ENCODE results near the gene ESYT1.
"Not testable (repeated sequence)": the region's sequence is repeated elsewhere in the genome, so short reads cannot be mapped to it uniquely, and the experiment has no call there.

ESYT1 gene

DNA sequence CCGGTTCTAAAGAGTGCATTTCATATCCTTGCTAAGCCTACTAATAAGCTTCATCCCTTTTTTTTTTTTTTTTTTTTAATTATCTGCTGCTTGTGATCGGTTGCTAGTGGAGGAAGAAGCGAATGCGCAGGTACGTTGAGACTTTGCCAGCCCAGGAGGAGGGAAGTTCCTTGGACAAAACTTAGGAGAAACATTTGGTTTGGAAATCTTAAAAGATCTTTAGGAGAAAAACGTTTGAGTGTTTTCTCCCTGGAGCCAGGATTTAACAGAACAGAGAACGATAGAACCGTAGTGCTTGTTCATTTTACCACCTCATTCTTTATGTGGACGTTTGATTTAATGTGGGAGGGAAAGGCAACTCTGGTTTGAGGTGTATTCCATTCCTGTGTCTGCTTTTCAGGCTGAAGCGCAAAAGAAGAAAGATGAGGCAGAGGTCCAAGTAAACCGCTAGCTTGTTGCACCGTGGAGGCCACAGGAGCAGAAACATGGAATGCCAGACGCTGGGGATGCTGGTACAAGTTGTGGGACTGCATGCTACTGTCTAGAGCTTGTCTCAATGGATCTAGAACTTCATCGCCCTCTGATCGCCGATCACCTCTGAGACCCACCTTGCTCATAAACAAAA is 10.9 kb upstream of the ESYT1 start:
- ATAC-seq, DNase-seq, H3K9me3 Mint-ChIP-seq, H3K27me3 Mint-ChIP-seq: not testable (repeated sequence)
- Mint-ChIP-seq H3K4me1 (peaks cover 39% of the 10 kb centered on the region), H3K27ac (peak overlapping the region; percentile 97 to 100), H3K4me3 (peak overlapping the region; percentile 93 to 98)

DNA sequence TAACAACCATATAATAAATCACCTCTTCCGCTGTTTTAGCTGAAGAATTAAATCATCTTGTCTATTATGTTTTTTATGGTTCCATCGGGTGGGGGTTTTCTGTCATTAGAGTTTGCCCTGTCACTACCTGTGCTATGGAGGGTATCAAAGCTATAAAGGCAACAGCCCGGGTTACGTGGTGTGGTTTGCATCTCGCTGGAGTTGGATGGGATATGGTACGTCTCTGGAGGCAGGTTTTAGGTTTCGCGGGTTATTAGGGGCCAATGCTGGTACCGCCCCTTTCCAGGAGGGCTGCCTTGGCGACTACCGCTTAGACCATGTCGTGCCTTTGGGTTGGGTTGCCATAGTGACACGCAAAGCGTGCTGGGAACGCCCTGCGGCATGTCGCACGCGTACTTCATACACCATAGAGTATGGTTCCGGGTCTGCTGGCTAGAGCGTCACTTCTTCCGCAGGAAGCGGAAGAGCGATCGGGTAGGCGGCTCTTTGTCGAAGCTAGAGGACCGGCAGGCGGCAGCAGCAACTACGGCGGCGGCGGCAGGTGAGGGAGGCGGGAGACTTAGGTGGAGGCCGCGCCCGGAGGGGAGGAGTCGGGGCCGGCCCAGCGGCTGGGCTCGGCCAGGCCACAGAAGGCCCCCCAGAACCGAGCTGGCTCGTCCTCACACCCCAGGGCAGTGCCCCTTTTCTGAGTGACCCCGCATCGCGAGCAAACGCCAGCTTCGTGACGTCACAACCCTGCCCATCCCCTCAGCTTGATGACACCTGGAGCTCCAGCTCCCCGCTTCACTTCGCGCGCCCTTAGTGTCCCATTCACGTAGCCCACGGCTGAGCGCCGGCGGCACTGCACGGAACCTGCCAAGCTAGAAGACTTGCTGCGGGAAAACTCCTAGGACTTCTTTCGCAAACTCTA is 10.0 kb upstream of the ESYT1 start, which contains the start of gene ZC3H10:
TSS of gene ZC3H10 (plus strand) at position 489 of the 910 bp plus-strand sequence. CDS start 2,297 bp downstream, outside the sequence.
- Mint-ChIP-seq H3K4me1 (peaks cover 45% of the 10 kb centered on the region), H3K9me3 (no peaks in the 10 kb centered on the region), H3K27me3 (no peaks in the 10 kb centered on the region), H3K4me3 (peak within 1 kb of the TSS; percentile 93 to 98), H3K27ac (peak within 1 kb of the TSS; percentile 97 to 100)
- ATAC-seq: peak; percentile 93
- peak; percentile 97 to 99 for DNase-seq

GRCh38 chr12:56118688-56119357 is 9.2 kb upstream of the ESYT1 start:
- peak overlapping the region; percentile 93 to 98 for H3K4me3 Mint-ChIP-seq
- peaks cover 45% of the 10 kb centered on the region for H3K4me1 Mint-ChIP-seq
- no peaks in the 10 kb centered on the region for H3K9me3 Mint-ChIP-seq
- peak overlapping the region; percentile 66 to 97 for H3K27ac Mint-ChIP-seq
- DNase-seq: no peak
- peak; percentile 2 for ATAC-seq
- no peaks in the 10 kb centered on the region for H3K27me3 Mint-ChIP-seq

DNA sequence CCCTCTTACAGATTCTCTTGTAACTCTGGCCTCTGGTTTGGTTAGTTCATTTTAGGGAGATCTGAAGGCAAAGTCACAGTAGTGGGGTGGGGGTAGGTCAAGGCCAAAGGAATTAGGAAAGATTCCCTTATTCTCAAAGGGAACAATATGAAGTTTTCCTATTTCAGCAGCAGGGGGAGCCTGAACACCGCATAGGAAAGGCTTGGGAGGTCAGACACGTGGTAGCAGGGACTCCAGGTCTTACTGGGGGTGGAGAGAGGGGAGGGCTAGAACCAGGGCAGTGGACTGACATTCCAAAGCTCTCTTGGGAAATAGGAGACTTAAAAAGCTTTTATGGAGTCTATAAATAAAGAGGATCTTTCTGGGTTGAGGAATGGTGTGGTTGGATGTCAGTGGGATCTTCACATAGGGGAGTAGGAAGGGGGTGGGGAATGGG is 8.7 kb upstream of the ESYT1 start:
- H3K27ac Mint-ChIP-seq: peak overlapping the region; percentile 6 to 97
- no peak for ATAC-seq

GRCh38 chr12:56120158-56120846 is 7.8 kb upstream of the ESYT1 start:
- no peak for DNase-seq
- peak overlapping the region in 1 of 2 donors; percentile 45 for H3K4me3 Mint-ChIP-seq
- peaks cover 51% of the 10 kb centered on the region for H3K4me1 Mint-ChIP-seq

More for the DNA sequence above, 8.7 kb upstream of the ESYT1 start:
- Mint-ChIP-seq H3K4me3 (peak overlapping the region; percentile 93 to 98), H3K9me3 (no peaks in the 10 kb centered on the region), H3K4me1 (peaks cover 45% of the 10 kb centered on the region), H3K27me3 (no peaks in the 10 kb centered on the region)
- peak; percentile 37 to 60 for DNase-seq

DNA sequence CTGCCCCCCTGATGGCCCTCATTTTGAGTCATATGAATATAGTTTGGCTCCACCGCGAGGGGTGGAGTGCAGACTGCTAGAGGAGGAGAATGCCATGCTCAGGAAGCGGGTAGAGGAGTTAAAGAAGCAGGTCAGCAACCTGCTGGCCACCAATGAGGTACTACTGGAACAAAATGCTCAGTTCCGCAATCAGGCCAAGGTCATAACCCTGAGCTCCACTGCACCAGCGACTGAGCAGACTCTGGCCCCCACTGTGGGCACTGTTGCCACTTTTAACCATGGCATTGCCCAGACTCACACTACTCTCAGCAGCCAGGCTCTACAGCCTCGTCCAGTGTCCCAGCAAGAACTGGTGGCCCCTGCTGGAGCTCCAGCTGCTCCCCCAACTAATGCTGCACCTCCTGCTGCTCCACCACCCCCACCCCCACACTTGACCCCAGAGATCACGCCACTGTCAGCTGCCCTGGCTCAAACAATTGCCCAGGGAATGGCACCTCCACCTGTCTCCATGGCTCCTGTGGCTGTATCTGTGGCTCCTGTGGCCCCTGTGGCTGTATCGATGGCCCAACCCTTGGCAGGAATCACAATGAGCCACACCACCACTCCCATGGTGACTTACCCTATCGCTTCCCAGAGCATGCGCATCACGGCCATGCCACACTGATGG is 6.7 kb upstream of the ESYT1 start:
- H3K4me1 Mint-ChIP-seq: peaks cover 57% of the 10 kb centered on the region
- ATAC-seq (no peak), DNase-seq (no peak)
- H3K27me3 Mint-ChIP-seq: no peaks in the 10 kb centered on the region
- no peaks in the 10 kb centered on the region for H3K9me3 Mint-ChIP-seq
- no peak overlapping the region for H3K4me3 Mint-ChIP-seq
- H3K27ac Mint-ChIP-seq: no peak overlapping the region

More at GRCh38 chr12:56120158-56120846, 7.8 kb upstream of the ESYT1 start:
- Mint-ChIP-seq H3K27me3 (no peaks in the 10 kb centered on the region), H3K27ac (no peak overlapping the region), H3K9me3 (no peaks in the 10 kb centered on the region)
- ATAC-seq: no peak

DNA sequence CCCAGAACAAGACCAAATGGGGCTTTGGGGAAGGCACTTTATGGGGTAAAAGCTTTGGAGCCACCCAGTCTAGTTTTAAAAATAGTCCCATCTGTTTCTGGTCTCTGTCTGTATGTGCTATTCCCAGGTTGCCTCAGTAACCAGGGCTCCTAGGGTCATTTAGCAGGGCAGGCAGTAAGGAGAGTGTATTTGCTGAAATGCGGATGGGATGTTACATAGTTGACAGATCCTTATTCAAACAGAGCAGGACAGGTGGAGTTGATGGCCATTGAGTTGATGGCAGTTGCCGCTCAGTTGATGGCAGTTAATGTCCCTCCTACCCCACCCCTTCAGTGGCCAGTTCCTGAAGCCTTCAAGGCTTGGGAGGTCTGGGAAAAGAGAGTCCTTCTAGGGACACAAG is 5.4 kb upstream of the ESYT1 start:
- DNase-seq (no peak), ATAC-seq (no peak)
- Mint-ChIP-seq H3K4me3 (no peak overlapping the region), H3K27me3 (no peaks in the 10 kb centered on the region), H3K4me1 (peaks cover 70% of the 10 kb centered on the region), H3K9me3 (no peaks in the 10 kb centered on the region), H3K27ac (no peak overlapping the region)

- Mint-ChIP-seq H3K27me3 (no peaks in the 10 kb centered on the region), H3K27ac (peak overlapping the region in 1 of 2 donors; percentile 15), H3K4me1 (peaks cover 66% of the 10 kb centered on the region), H3K9me3 (no peaks in the 10 kb centered on the region), H3K4me3 (no peak overlapping the region)
- no peak for ATAC-seq
- no peak for DNase-seq
These were observed 3.9 kb upstream of the ESYT1 start for GRCh38 chr12:56124133-56124532.

DNA sequence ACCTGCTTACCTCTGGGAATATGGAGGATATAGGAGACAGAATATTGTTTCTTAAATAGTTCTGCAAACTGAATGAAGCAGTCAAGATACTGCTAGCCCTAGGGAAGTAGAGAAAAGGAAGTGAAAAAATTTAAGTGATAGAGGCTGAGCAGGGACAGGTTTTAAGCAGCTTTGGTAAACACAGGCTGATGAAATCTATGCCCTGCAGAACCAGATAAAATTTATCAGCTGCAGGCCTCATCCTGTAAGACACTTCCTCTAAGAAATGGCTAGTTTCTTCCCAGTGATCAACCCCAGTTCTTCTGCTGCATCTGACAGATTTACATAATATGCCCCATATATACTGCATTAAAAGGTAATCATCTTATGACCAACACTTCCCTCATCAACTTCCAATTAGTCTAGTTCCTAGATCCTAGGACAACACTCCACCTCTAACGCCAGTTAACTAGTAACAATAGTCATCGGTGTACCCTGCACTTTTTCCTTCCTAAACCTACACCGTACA is 1.3 kb upstream of the ESYT1 start:
- no peak for DNase-seq
- Mint-ChIP-seq H3K27me3 (no peaks in the 10 kb centered on the region), H3K9me3 (no peaks in the 10 kb centered on the region), H3K27ac (peak overlapping the region in 1 of 2 donors; percentile 88), H3K4me3 (peak overlapping the region; percentile 96 to 99), H3K4me1 (peaks cover 65% of the 10 kb centered on the region)
- ATAC-seq: no peak

DNA sequence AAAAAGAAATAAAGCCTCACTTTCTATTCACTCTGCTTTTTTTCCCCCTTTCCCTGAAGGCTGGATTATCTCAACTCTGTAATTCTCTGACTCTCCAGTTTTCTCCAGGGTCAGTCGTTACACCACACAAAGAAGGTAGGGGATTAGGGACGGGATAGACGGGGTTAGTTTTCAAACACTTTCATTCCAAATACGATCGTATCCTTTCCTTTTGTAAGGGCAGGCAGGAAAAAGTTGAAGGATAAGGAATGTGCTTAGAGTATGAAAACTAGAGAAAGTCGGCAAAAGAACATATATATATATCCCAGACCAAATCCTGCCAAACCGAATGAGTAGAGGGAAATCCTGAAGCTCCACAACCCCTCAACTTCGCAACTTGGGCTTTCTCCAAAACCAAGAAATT is 581 bp upstream of the ESYT1 start:
- Mint-ChIP-seq H3K27ac (peak overlapping the region; percentile 6 to 84), H3K4me1 (peaks cover 65% of the 10 kb centered on the region), H3K9me3 (no peaks in the 10 kb centered on the region), H3K4me3 (peak overlapping the region; percentile 96 to 99), H3K27me3 (no peaks in the 10 kb centered on the region)
- ATAC-seq (no peak), DNase-seq (no peak)

DNA sequence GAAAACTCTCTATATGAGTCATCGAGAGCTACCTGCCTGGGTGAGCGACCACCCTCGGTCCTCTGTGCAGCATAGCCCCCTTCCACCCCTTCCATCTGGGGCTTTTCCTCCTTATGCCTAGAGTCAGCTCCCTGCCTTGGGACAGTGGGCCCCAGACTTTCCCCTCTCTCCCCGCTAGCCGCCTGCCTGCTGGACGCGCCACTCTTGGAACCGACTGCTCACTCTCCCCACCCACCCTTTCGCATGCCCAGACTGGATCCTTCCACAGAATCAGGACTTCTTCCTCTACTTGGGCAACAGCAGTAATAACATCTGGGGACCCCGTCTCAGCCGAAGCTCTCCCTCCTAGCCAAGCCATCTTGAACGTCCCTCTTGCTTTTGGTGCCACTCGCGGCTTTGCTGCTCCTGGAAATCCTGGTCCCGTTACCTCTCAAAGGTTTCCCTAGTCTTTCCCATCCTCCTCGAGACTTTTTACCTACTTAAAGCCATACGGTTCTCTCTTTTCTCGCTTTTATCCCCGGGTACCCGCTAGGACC is 671 bp downstream of the ESYT1 start:
- H3K27me3 Mint-ChIP-seq: no peaks in the 10 kb centered on the region
- peak overlapping the region; percentile 96 to 99 for H3K4me3 Mint-ChIP-seq
- ATAC-seq: peak; percentile 0
- H3K9me3 Mint-ChIP-seq: no peaks in the 10 kb centered on the region
- peaks cover 72% of the 10 kb centered on the region for H3K4me1 Mint-ChIP-seq
- H3K27ac Mint-ChIP-seq: peak overlapping the region; percentile 96 to 97
- no peak for DNase-seq

GRCh38 chr12:56129206-56129941 is 1.3 kb downstream of the ESYT1 start:
- DNase-seq: peak; percentile 72 to 81

DNA sequence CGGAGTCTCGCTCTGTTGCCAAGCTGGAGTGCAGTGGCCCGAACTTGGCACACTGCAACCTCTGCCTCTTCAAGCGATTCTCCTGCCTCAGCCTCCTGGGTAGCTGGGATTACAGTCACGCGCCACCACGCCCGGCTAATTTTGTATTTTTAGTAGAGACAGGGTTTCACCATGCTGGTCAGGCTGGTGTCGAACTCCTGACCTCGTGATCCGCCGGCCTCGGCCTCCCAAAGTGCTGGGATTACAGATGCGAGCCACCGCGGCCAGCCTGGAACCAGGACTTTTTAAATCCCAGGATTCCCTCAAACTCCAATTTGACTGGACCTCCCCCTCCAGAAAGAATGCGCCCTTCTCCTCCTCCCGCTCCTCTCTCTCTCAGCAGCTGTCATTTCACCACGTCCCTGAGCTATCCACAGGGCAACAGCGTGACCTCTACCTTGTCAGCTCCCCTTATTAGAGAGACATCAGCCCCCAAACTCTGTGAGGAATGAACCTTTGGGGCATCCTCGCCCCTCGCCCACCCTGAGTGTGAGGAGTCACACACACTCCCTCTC is 2.0 kb downstream of the ESYT1 start:
- H3K9me3 Mint-ChIP-seq: no peaks in the 10 kb centered on the region
- peak overlapping the region; percentile 96 to 99 for H3K4me3 Mint-ChIP-seq
- ATAC-seq (no peak), DNase-seq (no peak)
- peaks cover 77% of the 10 kb centered on the region for H3K4me1 Mint-ChIP-seq
- H3K27ac Mint-ChIP-seq: peak overlapping the region; percentile 7 to 16
- H3K27me3 Mint-ChIP-seq: no peaks in the 10 kb centered on the region

More at GRCh38 chr12:56129206-56129941, 1.3 kb downstream of the ESYT1 start:
- Mint-ChIP-seq H3K4me3 (peak overlapping the region; percentile 96 to 99), H3K4me1 (peaks cover 79% of the 10 kb centered on the region), H3K9me3 (no peaks in the 10 kb centered on the region), H3K27ac (peak overlapping the region; percentile 96 to 97), H3K27me3 (no peaks in the 10 kb centered on the region)
- peak; percentile 52 for ATAC-seq
